Neural cell (in vitro differentiated cells): ENCODE data around the gene SH3TC1. TPM values are rescaled to one million over a fixed set of nuclear protein-coding genes. Genes with fewer than 3 reads are reported as not detected.

ENCODE experiments used
- H2AFZ ChIP-seq: fragments of 200-600, 300-800 bp; sonication (generic), shearing (Covaris generic); 2 replicates; pipeline ENCODE4 v1.6.0; 2014; ENCODE audit warnings: low read depth, mild to moderate bottlenecking, antibody characterized with exemption, low read length, moderate library complexity
- H3F3A ChIP-seq: fragments of 200-600 bp; shearing (Covaris generic); 2 replicates; pipeline ENCODE4 v1.6.1; 2016; ENCODE audit warnings: mild to moderate bottlenecking, moderate library complexity, mixed read lengths, antibody characterized with exemption, low read length; ENCODE audit not compliant: insufficient read depth, poor library complexity, severe bottlenecking
- H3K27ac ChIP-seq: fragments of 200-600, 300-800 bp; sonication (generic), shearing (Covaris generic); 2 replicates; pipeline ENCODE4 v1.5.1; 2014; ENCODE audit warnings: mild to moderate bottlenecking, low read length, moderate library complexity
- H3K27me3 ChIP-seq: fragments of 300-800, 200-600 bp; sonication (generic), shearing (Covaris generic); 2 replicates; pipeline ENCODE4 v1.6.0; 2014; ENCODE audit warnings: mild to moderate bottlenecking, low read depth, low read length, moderate library complexity; ENCODE audit not compliant: insufficient read depth
- H3K36me3 ChIP-seq: fragments of 300-800, 200-600 bp; sonication (generic), shearing (Covaris generic); 2 replicates; pipeline ENCODE4 v1.5.1; 2014; ENCODE audit warnings: mild to moderate bottlenecking, antibody characterized with exemption, low read length, moderate library complexity; ENCODE audit not compliant: insufficient read depth
- H3K4me2 ChIP-seq: fragments of 300-800, 200-600 bp; sonication (generic), shearing (Covaris generic); 2 replicates; pipeline ENCODE4 v1.6.0; 2014; ENCODE audit warnings: mild to moderate bottlenecking, low read length
- H3K4me3 ChIP-seq: fragments of 300-800, 200-600 bp; sonication (generic), shearing (Covaris generic); 2 replicates; pipeline ENCODE4 v1.5.1; 2014; ENCODE audit warnings: mild to moderate bottlenecking, low read length, moderate library complexity
- H3K79me2 ChIP-seq: fragments of 200-600 bp; shearing (Covaris generic); replicated peaks from 2 replicates; pipeline ENCODE4 v1.6.0; 2014; ENCODE audit warnings: mild to moderate bottlenecking, low read length, moderate library complexity; ENCODE audit not compliant: insufficient read depth
- H3K9ac ChIP-seq: fragments of 300-800, 200-600 bp; sonication (generic), shearing (Covaris generic); 2 replicates; pipeline ENCODE4 v1.6.1; 2016; ENCODE audit warnings: mild to moderate bottlenecking, low read length, mixed read lengths
- H3K9me2 ChIP-seq: fragments of 200-600 bp; shearing (Covaris generic); 2 replicates; pipeline ENCODE4 v1.6.1; 2016; ENCODE audit warnings: mild to moderate bottlenecking, low read length, mixed read lengths; ENCODE audit not compliant: insufficient read depth
- H3K9me3 ChIP-seq: fragments of 200-600, 300-800 bp; sonication (generic), shearing (Covaris generic); 2 replicates; pipeline ENCODE4 v1.6.1; 2016; ENCODE audit warnings: mild to moderate bottlenecking, mixed run types, low read length, moderate library complexity, mixed read lengths
- H4K20me1 ChIP-seq: fragments of 200-600 bp; shearing (Covaris generic); 2 replicates; pipeline ENCODE4 v1.6.1; 2016; ENCODE audit warnings: mild to moderate bottlenecking, mixed run types; ENCODE audit not compliant: insufficient read depth
- EP300 ChIP-seq: fragments of 450-650 bp; conservative IDR thresholded peaks from 2 replicates; pipeline ENCODE4 v1.6.1; 2014; ENCODE audit warnings: antibody characterized with exemption, mild to moderate bottlenecking, moderate library complexity; ENCODE audit not compliant: poor library complexity, severe bottlenecking
- EZH2 ChIP-seq: fragments of 200-600, 300-800 bp; shearing (Covaris generic), sonication (generic); IDR thresholded peaks from 2 replicates; pipeline ENCODE4 v1.6.1; 2014; ENCODE audit warnings: antibody characterized with exemption, low read length, borderline replicate concordance, mild to moderate bottlenecking; ENCODE audit not compliant: insufficient read depth, poor library complexity, severe bottlenecking
- MXI1 ChIP-seq: fragments of 450-650 bp; conservative IDR thresholded peaks from 2 replicates; pipeline ENCODE4 v1.6.1; 2014; ENCODE audit warnings: antibody characterized with exemption, mild to moderate bottlenecking; ENCODE audit not compliant: poor library complexity, severe bottlenecking
- POLR2AphosphoS5 ChIP-seq: IDR thresholded peaks from 2 replicates; pipeline ENCODE4 v1.6.1; 2012
- RAD21 ChIP-seq: fragments of 450-650 bp; conservative IDR thresholded peaks from 2 replicates; pipeline ENCODE4 v1.6.1; 2014; ENCODE audit warnings: antibody characterized with exemption, mild to moderate bottlenecking, moderate library complexity
- SMC3 ChIP-seq: fragments of 450-650 bp; conservative IDR thresholded peaks from 2 replicates; pipeline ENCODE4 v1.6.1; 2014; ENCODE audit warnings: antibody characterized with exemption, mild to moderate bottlenecking, moderate library complexity; ENCODE audit not compliant: poor library complexity
- TAF1 ChIP-seq: IDR thresholded peaks from 2 replicates; pipeline ENCODE4 v1.6.1; 2012; ENCODE audit warnings: low read depth
- polyA plus RNA-seq: library from polyadenylated mRNA; depleted of rRNA; stranded (reverse); fragments of >200 nt; gene quantifications from 2 replicates; pipeline ENCODE4 v1.2.3, GENCODE V29; 2014
- TF ChIP-seq, protein P1 (sequence below): IDR thresholded peaks from 2 replicates; pipeline ENCODE4 v1.6.1; 2012; ENCODE audit warnings: borderline replicate concordance
- TF ChIP-seq, protein P2 (sequence below): fragments of 450-650 bp; IDR thresholded peaks from 2 replicates; pipeline ENCODE4 v1.5.1; 2014; ENCODE audit warnings: antibody characterized with exemption, mild to moderate bottlenecking, moderate library complexity; ENCODE audit not compliant: poor library complexity, severe bottlenecking

Gene SH3TC1
- polyA plus RNA-seq, 1 donor from 2014 or later: not detected

DNA sequence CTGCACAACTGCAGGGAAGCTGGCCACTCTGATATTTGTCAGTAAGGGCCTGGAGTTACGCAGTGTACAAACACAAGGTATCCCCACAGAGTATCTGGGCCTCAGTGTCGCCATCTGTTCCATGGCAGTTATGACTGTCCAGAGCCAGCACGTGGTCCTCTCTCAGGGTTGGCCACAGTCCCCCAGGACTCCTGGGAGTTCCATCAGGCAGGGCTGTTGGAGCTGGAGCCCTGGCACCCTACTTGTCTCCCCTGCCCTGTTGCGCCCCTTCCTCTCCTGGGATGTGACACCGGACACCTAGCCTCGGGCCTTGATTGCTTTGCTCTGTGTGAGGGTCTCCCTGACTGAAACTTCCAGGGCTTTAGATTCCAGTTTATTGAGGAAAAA lies 78.9 kb downstream of the SH3TC1 start:
- Histone ChIP-seq H4K20me1 (no peaks in the 10 kb centered on the region), H3K9me3 (no peaks in the 10 kb centered on the region), H3K9me2 (no peaks in the 10 kb centered on the region), H3K4me3 (no peak overlapping the region), H3K79me2 (no peaks in the 10 kb centered on the region), H3K27me3 (no peaks in the 10 kb centered on the region), H3K4me2 (no peak overlapping the region), H2AFZ (no peak overlapping the region), H3K9ac (no peak overlapping the region), H3K27ac (no peak overlapping the region), H3K36me3 (no peaks in the 10 kb centered on the region), H3F3A (no peaks in the 10 kb centered on the region)
- TF ChIP-seq EP300 (no peak), SMC3 (no peak), RAD21 (no peak), MXI1 (no peak), POLR2AphosphoS5 (no peak), TAF1 (no peak), EZH2 (no peak)
- TF ChIP-seq, protein P1, sequence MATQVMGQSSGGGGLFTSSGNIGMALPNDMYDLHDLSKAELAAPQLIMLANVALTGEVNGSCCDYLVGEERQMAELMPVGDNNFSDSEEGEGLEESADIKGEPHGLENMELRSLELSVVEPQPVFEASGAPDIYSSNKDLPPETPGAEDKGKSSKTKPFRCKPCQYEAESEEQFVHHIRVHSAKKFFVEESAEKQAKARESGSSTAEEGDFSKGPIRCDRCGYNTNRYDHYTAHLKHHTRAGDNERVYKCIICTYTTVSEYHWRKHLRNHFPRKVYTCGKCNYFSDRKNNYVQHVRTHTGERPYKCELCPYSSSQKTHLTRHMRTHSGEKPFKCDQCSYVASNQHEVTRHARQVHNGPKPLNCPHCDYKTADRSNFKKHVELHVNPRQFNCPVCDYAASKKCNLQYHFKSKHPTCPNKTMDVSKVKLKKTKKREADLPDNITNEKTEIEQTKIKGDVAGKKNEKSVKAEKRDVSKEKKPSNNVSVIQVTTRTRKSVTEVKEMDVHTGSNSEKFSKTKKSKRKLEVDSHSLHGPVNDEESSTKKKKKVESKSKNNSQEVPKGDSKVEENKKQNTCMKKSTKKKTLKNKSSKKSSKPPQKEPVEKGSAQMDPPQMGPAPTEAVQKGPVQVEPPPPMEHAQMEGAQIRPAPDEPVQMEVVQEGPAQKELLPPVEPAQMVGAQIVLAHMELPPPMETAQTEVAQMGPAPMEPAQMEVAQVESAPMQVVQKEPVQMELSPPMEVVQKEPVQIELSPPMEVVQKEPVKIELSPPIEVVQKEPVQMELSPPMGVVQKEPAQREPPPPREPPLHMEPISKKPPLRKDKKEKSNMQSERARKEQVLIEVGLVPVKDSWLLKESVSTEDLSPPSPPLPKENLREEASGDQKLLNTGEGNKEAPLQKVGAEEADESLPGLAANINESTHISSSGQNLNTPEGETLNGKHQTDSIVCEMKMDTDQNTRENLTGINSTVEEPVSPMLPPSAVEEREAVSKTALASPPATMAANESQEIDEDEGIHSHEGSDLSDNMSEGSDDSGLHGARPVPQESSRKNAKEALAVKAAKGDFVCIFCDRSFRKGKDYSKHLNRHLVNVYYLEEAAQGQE: no peak
- TF ChIP-seq, protein P2, sequence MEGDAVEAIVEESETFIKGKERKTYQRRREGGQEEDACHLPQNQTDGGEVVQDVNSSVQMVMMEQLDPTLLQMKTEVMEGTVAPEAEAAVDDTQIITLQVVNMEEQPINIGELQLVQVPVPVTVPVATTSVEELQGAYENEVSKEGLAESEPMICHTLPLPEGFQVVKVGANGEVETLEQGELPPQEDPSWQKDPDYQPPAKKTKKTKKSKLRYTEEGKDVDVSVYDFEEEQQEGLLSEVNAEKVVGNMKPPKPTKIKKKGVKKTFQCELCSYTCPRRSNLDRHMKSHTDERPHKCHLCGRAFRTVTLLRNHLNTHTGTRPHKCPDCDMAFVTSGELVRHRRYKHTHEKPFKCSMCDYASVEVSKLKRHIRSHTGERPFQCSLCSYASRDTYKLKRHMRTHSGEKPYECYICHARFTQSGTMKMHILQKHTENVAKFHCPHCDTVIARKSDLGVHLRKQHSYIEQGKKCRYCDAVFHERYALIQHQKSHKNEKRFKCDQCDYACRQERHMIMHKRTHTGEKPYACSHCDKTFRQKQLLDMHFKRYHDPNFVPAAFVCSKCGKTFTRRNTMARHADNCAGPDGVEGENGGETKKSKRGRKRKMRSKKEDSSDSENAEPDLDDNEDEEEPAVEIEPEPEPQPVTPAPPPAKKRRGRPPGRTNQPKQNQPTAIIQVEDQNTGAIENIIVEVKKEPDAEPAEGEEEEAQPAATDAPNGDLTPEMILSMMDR: no peak

DNA sequence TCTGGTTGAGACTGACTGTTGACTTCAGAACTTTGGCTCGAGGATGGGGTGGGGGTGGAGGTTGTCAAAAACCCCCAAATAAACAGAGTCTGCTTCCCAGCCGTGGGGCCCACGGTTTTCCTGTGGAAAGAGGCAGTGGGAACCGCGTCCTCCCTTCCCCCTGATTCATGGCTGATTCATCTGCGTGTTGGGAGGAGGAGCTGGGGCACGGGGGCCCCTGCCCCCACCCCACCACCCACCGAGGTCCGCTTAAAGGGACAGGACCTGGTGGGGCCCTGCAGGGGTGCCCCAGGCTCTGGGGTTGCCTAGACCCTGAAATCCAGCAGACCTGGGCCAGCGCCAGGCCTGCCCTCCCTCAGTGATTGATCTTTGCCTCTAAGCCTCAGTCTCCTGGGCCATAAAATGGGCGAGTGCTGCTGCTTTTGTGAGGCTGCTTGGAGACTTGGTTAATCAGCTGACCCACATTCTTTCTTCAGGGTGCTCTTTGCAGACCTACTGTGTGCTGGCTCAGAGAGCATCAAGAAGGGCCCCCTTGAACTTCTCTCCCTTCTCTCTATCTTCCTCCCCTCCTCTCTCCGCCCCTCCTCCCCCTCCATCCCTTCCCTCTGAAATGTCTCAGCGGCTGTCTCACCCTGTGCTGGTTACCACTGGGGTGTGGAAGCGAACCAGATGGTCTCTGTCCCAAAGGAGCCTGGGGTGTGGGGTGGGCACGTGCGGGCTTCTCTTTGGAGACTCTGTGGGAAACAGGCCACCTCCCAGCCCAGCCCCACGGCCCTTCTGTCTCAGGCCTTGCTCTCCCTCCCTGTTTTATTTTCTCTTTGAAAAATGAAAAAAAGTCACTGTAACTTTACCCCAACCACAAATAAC lies 79.6 kb downstream of the SH3TC1 start:
- H3K9ac ChIP-seq: no peak overlapping the region
- no peak overlapping the region for H3K4me2 ChIP-seq

More for the DNA sequence above, 79.6 kb downstream of the SH3TC1 start:
- Histone ChIP-seq H2AFZ (no peak overlapping the region), H3K36me3 (no peaks in the 10 kb centered on the region), H3K4me3 (no peak overlapping the region), H3F3A (no peaks in the 10 kb centered on the region), H3K27ac (no peak overlapping the region), H3K9me3 (no peaks in the 10 kb centered on the region), H3K27me3 (no peaks in the 10 kb centered on the region), H4K20me1 (no peaks in the 10 kb centered on the region), H3K79me2 (no peaks in the 10 kb centered on the region), H3K9me2 (no peaks in the 10 kb centered on the region)
- no peak for TF ChIP-seq RAD21
- no peak for TF ChIP-seq EZH2
- TF ChIP-seq, protein P2: no peak
- no peak for TF ChIP-seq POLR2AphosphoS5
- TF ChIP-seq EP300: no peak
- TF ChIP-seq, protein P1: no peak
- no peak for TF ChIP-seq SMC3
- TF ChIP-seq MXI1: no peak
- TF ChIP-seq TAF1: no peak
